Activated naive CD4-positive, alpha-beta T cell treated with anti-CD3 and anti-CD28 coated beads for 36 hours (primary cell): ENCODE measurements around the gene EXD3. TPM values are rescaled to one million over a fixed set of nuclear protein-coding genes. Genes with fewer than 3 reads are reported as not detected.
"Not testable (repeated sequence)": the region's sequence is repeated elsewhere in the genome, so short reads cannot be mapped to it uniquely, and the experiment has no call there.

Experiments
- CTCF ChIA-PET: fragments of 350-600 bp; sonication (Branson Sonifier 250); formaldehyde crosslinking; loops from one replicate; lab custom pipeline; 2021; ENCODE audit warnings: antibody characterized with exemption; lab: Charles Lee
- DNase-seq: peaks from one replicate; pipeline ENCODE4 v3.0.0-alpha.2; 2020
- H3K27ac Mint-ChIP-seq: one replicate; pipeline ENCODE4 v1.8.0; 2021; ENCODE audit warnings: mild to moderate bottlenecking, mixed read lengths
- H3K27me3 Mint-ChIP-seq: one replicate; pipeline ENCODE4 v1.8.0; 2021; ENCODE audit warnings: low read depth, mixed read lengths
- H3K36me3 Mint-ChIP-seq: one replicate; pipeline ENCODE4 v1.8.0; 2021; ENCODE audit warnings: low read depth, mixed read lengths
- H3K4me1 Mint-ChIP-seq: one replicate; pipeline ENCODE4 v1.8.0; 2021; ENCODE audit warnings: low read depth, mixed read lengths
- H3K4me3 Mint-ChIP-seq: one replicate; pipeline ENCODE4 v1.8.0; 2021; ENCODE audit warnings: mild to moderate bottlenecking, moderate library complexity, mixed read lengths
- H3K9me3 Mint-ChIP-seq: one replicate; pipeline ENCODE4 v1.8.0; 2021; ENCODE audit warnings: mixed read lengths
- intact Hi-C: fragments of 100-400 bp; cut with micrococcal nuclease; formaldehyde crosslinking; loops from one replicate; pipeline ENCODE4 v1.15.1; 2023
- total RNA-seq, 2 experiments: library from RNA; stranded (reverse); gene quantifications; one replicate each; pipeline ENCODE4 v1.2.3, GENCODE V29; 2021

Gene EXD3
- total RNA-seq, 2 experiments from 2014 or later = 11.2 to 12.7 TPM

- intact Hi-C loops = no loop called here
- Mint-ChIP-seq H3K36me3 (no peaks in the 10 kb centered on the region), H3K9me3 (no peaks in the 10 kb centered on the region), H3K27ac (peak overlapping the region; percentile 61), H3K4me1 (peaks cover 16% of the 10 kb centered on the region), H3K27me3 (no peaks in the 10 kb centered on the region), H3K4me3 (peak overlapping the region; percentile 76)
- no peak for DNase-seq
- CTCF ChIA-PET = interaction anchor here (0.9 kb wide), 1 partner anchor 11 kb away, joined by 3 read pairs; no protein-coding TSS in a partner anchor
These were observed 5.6 kb downstream of the EXD3 start for GRCh38 chr9:137417161-137418021.

GRCh38 chr9:137416563-137417151 is 6.3 kb downstream of the EXD3 start:
- H3K4me1 Mint-ChIP-seq = peaks cover 10% of the 10 kb centered on the region

GRCh38 chr9:137416006-137416562 is 6.9 kb downstream of the EXD3 start:
- CTCF ChIA-PET = no interaction called here
- Mint-ChIP-seq H3K27me3 (no peaks in the 10 kb centered on the region), H3K4me3 (peak overlapping the region; percentile 9), H3K9me3 (no peaks in the 10 kb centered on the region), H3K4me1 (peaks cover 7% of the 10 kb centered on the region), H3K27ac (no peak overlapping the region), H3K36me3 (no peaks in the 10 kb centered on the region)
- intact Hi-C loops = no loop called here
- DNase-seq = no peak

More at GRCh38 chr9:137416563-137417151, 6.3 kb downstream of the EXD3 start:
- Mint-ChIP-seq H3K9me3 (no peaks in the 10 kb centered on the region), H3K36me3 (no peaks in the 10 kb centered on the region), H3K27ac (no peak overlapping the region), H3K4me3 (peak overlapping the region; percentile 76), H3K27me3 (no peaks in the 10 kb centered on the region)
- no peak for DNase-seq
- intact Hi-C loops = no loop called here
- CTCF ChIA-PET = interaction anchor here (0.9 kb wide), 1 partner anchor 10 kb away, joined by 3 read pairs; no protein-coding TSS in a partner anchor

GRCh38 chr9:137415451-137415850 is 7.5 kb downstream of the EXD3 start:
- H3K27me3 Mint-ChIP-seq = no peaks in the 10 kb centered on the region
- intact Hi-C loops = no loop called here
- H3K4me1 Mint-ChIP-seq = peaks cover 6% of the 10 kb centered on the region
- H3K9me3 Mint-ChIP-seq = no peaks in the 10 kb centered on the region
- H3K27ac Mint-ChIP-seq = no peak overlapping the region
- CTCF ChIA-PET = no interaction called here
- DNase-seq = no peak
- no peak overlapping the region for H3K4me3 Mint-ChIP-seq
- no peaks in the 10 kb centered on the region for H3K36me3 Mint-ChIP-seq

- peaks cover 4% of the 10 kb centered on the region for H3K4me1 Mint-ChIP-seq
- no peak overlapping the region for H3K27ac Mint-ChIP-seq
- no peak overlapping the region for H3K4me3 Mint-ChIP-seq
- intact Hi-C loops = no loop called here
- no peaks in the 10 kb centered on the region for H3K36me3 Mint-ChIP-seq
- H3K9me3 Mint-ChIP-seq = no peaks in the 10 kb centered on the region
- CTCF ChIA-PET = interaction anchor here (1.0 kb wide), 1 partner anchor 10 kb away, joined by 3 read pairs; no protein-coding TSS in a partner anchor
- no peaks in the 10 kb centered on the region for H3K27me3 Mint-ChIP-seq
- DNase-seq = no peak
These were observed 10.5 kb downstream of the EXD3 start for GRCh38 chr9:137412431-137412830.

- peak; percentile 83 for DNase-seq
- Mint-ChIP-seq H3K27ac (no peak overlapping the region), H3K9me3 (no peaks in the 10 kb centered on the region), H3K4me3 (no peak overlapping the region), H3K36me3 (no peaks in the 10 kb centered on the region), H3K4me1 (peaks cover 4% of the 10 kb centered on the region), H3K27me3 (no peaks in the 10 kb centered on the region)
- intact Hi-C loops = loop anchor here (2.0 kb wide), 1 partner anchor 15 kb away; no protein-coding TSS in a partner anchor
- CTCF ChIA-PET = interaction anchor here (1.0 kb wide), 1 partner anchor 11 kb away, joined by 3 read pairs; no protein-coding TSS in a partner anchor
These were observed 11.1 kb downstream of the EXD3 start for GRCh38 chr9:137411645-137412380.

GRCh38 chr9:137411260-137411644 is 11.7 kb downstream of the EXD3 start:
- Mint-ChIP-seq H3K9me3 (no peaks in the 10 kb centered on the region), H3K27me3 (no peaks in the 10 kb centered on the region), H3K36me3 (no peaks in the 10 kb centered on the region), H3K4me1 (peaks cover 4% of the 10 kb centered on the region), H3K4me3 (no peak overlapping the region), H3K27ac (no peak overlapping the region)
- intact Hi-C loops = loop anchor here (2.0 kb wide), 1 partner anchor 14 kb away; no protein-coding TSS in a partner anchor
- CTCF ChIA-PET = interaction anchor here (0.6 kb wide), 1 partner anchor 112 kb away, joined by 3 read pairs; no protein-coding TSS in a partner anchor
- DNase-seq = peak; percentile 23

GRCh38 chr9:137410891-137411249 is 12.1 kb downstream of the EXD3 start:
- H3K27ac Mint-ChIP-seq = no peak overlapping the region
- H3K36me3 Mint-ChIP-seq = no peaks in the 10 kb centered on the region
- no peaks in the 10 kb centered on the region for H3K27me3 Mint-ChIP-seq
- peaks cover 6% of the 10 kb centered on the region for H3K4me1 Mint-ChIP-seq
- intact Hi-C loops = loop anchor here (2.0 kb wide), 1 partner anchor 14 kb away; no protein-coding TSS in a partner anchor
- H3K9me3 Mint-ChIP-seq = no peaks in the 10 kb centered on the region
- CTCF ChIA-PET = interaction anchor here (0.6 kb wide), 1 partner anchor 112 kb away, joined by 3 read pairs; no protein-coding TSS in a partner anchor
- no peak for DNase-seq
- no peak overlapping the region for H3K4me3 Mint-ChIP-seq

GRCh38 chr9:137410236-137410890 is 12.6 kb downstream of the EXD3 start:
- DNase-seq, H3K36me3 Mint-ChIP-seq, H3K4me1 Mint-ChIP-seq, H3K4me3 Mint-ChIP-seq, H3K9me3 Mint-ChIP-seq, H3K27me3 Mint-ChIP-seq, H3K27ac Mint-ChIP-seq: not testable (repeated sequence)
- intact Hi-C loops = loop anchor here (2.0 kb wide), 1 partner anchor 14 kb away; no protein-coding TSS in a partner anchor
- CTCF ChIA-PET = interaction anchor here (0.6 to 2.2 kb wide), 2 partner anchors 109 to 113 kb away, joined by 3 to 8 read pairs; partner anchors contain the start of gene NRARP

- Mint-ChIP-seq H3K4me1 (peaks cover 6% of the 10 kb centered on the region), H3K36me3 (no peaks in the 10 kb centered on the region), H3K27me3 (no peaks in the 10 kb centered on the region), H3K27ac (no peak overlapping the region), H3K9me3 (no peaks in the 10 kb centered on the region), H3K4me3 (no peak overlapping the region)
- intact Hi-C loops = no loop called here
- DNase-seq = no peak
- CTCF ChIA-PET = interaction anchor here (0.7 to 2.2 kb wide), 3 partner anchors 100 to 123 kb away, joined by 3 to 8 read pairs (median 4); partner anchors contain the start of gene NRARP
These were observed 13.4 kb downstream of the EXD3 start for GRCh38 chr9:137409515-137409914.
